Activated naive CD4-positive, alpha-beta T cell treated with anti-CD3 and anti-CD28 coated beads, Interleukin-2, amount 50 U/mL, for 24 hours (primary cell): ENCODE results near the gene SSBP3.

Experiments
- H3K27ac Mint-ChIP-seq: one replicate; pipeline ENCODE4 v1.8.0; 2021; ENCODE audit warnings: mild to moderate bottlenecking, mixed read lengths
- H3K27me3 Mint-ChIP-seq: one replicate; pipeline ENCODE4 v1.8.0; 2021; ENCODE audit warnings: mixed read lengths
- H3K36me3 Mint-ChIP-seq: one replicate; pipeline ENCODE4 v1.8.0; 2021; ENCODE audit warnings: mixed read lengths
- H3K4me1 Mint-ChIP-seq: one replicate; pipeline ENCODE4 v1.8.0; 2021; ENCODE audit warnings: mixed read lengths
- H3K4me3 Mint-ChIP-seq: one replicate; pipeline ENCODE4 v1.8.0; 2021; ENCODE audit warnings: mild to moderate bottlenecking, mixed read lengths
- H3K9me3 Mint-ChIP-seq: one replicate; pipeline ENCODE4 v1.8.0; 2021; ENCODE audit warnings: mixed read lengths

SSBP3 gene

DNA sequence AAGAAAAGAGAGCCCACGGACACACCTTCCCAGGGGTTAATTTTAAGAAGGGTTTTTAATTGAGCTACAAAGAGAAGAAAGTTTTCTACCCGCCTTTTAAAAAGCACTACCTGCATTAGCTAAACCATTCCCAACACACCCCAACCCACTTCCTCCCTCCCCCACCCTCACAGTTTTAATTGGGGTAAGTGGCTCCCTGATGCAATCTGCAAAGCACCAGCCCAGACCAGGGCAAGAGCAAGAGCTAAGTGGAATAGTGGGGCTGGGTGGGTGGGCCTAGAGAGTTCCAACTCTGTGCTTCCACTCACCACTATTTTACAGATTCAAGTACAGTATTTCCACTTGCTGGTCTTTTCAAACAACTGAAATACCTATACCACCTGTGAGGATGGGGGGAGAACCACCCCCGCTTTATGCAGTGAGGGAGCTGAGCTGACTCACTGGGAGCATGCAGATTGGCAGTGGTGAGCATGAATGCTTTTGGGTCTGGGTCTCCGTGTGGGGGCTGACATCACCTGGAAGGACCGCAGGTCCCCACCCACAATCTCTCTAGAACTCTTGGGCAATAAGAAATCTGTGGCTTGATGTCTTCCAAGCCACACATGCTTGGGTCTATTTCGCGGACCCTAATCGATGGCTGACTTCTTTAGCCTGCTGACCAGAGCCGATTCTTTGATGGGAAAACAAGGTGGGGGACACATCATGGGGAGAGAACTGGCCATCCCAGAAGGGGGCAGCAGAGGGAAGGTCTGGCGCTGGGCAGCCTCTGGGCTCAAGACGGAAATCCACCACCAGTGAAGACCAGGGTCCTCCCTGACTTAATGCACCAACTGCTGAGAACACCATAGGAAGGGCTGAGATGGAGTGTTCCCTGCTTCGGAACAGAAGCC, 95.5 kb downstream of the SSBP3 start:
- Mint-ChIP-seq H3K27me3 (no peaks in the 10 kb centered on the region), H3K9me3 (no peaks in the 10 kb centered on the region), H3K27ac (peak overlapping the region; percentile 85), H3K36me3 (peaks cover 2% of the 10 kb centered on the region), H3K4me3 (peak overlapping the region; percentile 52), H3K4me1 (peaks cover 82% of the 10 kb centered on the region)

- no peaks in the 10 kb centered on the region for H3K9me3 Mint-ChIP-seq
- peak overlapping the region; percentile 52 for H3K4me3 Mint-ChIP-seq
- H3K4me1 Mint-ChIP-seq = peaks cover 81% of the 10 kb centered on the region
- H3K27ac Mint-ChIP-seq = peak overlapping the region; percentile 68
- H3K27me3 Mint-ChIP-seq = no peaks in the 10 kb centered on the region
- peaks cover 2% of the 10 kb centered on the region for H3K36me3 Mint-ChIP-seq
Measured at GRCh38 chr1:54309631-54310366, 96.4 kb downstream of the SSBP3 start.

- H3K4me1 Mint-ChIP-seq = peaks cover 84% of the 10 kb centered on the region
- no peaks in the 10 kb centered on the region for H3K27me3 Mint-ChIP-seq
- H3K9me3 Mint-ChIP-seq = no peaks in the 10 kb centered on the region
- peaks cover 2% of the 10 kb centered on the region for H3K36me3 Mint-ChIP-seq
- H3K27ac Mint-ChIP-seq = no peak overlapping the region
- no peak overlapping the region for H3K4me3 Mint-ChIP-seq
Measured at GRCh38 chr1:54307305-54307704, 98.9 kb downstream of the SSBP3 start.

GRCh38 chr1:54305906-54306514, 100.2 kb downstream of the SSBP3 start:
- no peak overlapping the region for H3K4me3 Mint-ChIP-seq
- no peak overlapping the region for H3K27ac Mint-ChIP-seq

GRCh38 chr1:54304518-54304917, 101.7 kb downstream of the SSBP3 start:
- no peak overlapping the region for H3K27ac Mint-ChIP-seq
- no peaks in the 10 kb centered on the region for H3K9me3 Mint-ChIP-seq

More at GRCh38 chr1:54305906-54306514, 100.2 kb downstream of the SSBP3 start:
- Mint-ChIP-seq H3K27me3 (no peaks in the 10 kb centered on the region), H3K4me1 (peaks cover 83% of the 10 kb centered on the region), H3K36me3 (peaks cover 2% of the 10 kb centered on the region), H3K9me3 (no peaks in the 10 kb centered on the region)

DNA sequence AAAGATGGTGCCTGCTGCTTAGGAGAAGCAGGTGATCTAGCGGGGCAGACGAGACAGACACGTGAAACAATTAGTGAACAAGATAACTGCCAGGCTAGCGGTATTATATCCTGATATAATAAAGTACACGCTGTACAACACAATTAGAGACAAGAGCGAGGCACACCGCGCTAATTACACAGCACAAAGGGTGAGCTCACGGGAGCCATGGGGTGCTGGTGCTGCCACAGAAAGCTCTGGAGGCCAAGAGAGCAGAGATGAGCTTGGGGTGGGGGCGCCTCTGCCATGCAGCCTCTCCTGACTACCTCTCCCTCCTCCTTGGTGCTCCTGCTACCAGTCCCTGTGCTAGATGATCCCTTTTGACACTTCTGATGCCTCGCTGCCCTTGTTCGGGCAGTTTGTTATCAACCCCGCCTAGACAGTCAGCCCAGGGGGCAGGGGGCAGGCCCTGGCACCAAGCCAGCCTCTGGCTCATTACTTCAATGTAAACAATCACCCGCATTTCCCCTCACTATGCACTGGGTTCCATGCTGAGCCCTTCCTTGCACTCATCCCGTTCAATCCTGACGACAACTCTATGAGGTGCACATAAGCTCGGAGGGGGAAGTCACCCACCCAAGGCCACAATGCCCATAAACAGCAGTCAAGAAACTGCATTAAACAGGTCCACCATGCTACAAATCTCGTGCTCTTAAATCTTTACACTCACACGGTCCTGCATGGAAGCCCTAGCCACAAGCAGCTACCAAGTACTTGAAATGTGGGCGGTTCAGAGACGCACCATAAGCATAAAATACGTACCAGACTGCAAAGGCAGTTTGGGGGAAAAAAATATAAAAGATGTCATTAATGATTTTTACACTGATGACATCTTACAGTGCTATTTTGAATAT, 103.0 kb downstream of the SSBP3 start:
- peak overlapping the region; percentile 74 for H3K27ac Mint-ChIP-seq
- no peaks in the 10 kb centered on the region for H3K9me3 Mint-ChIP-seq
- no peaks in the 10 kb centered on the region for H3K27me3 Mint-ChIP-seq
- peaks cover 87% of the 10 kb centered on the region for H3K4me1 Mint-ChIP-seq
- H3K4me3 Mint-ChIP-seq = no peak overlapping the region
- H3K36me3 Mint-ChIP-seq = peaks cover 2% of the 10 kb centered on the region

More at GRCh38 chr1:54304518-54304917, 101.7 kb downstream of the SSBP3 start:
- H3K4me3 Mint-ChIP-seq = no peak overlapping the region
- peaks cover 83% of the 10 kb centered on the region for H3K4me1 Mint-ChIP-seq
- H3K36me3 Mint-ChIP-seq = peaks cover 2% of the 10 kb centered on the region
- no peaks in the 10 kb centered on the region for H3K27me3 Mint-ChIP-seq

DNA sequence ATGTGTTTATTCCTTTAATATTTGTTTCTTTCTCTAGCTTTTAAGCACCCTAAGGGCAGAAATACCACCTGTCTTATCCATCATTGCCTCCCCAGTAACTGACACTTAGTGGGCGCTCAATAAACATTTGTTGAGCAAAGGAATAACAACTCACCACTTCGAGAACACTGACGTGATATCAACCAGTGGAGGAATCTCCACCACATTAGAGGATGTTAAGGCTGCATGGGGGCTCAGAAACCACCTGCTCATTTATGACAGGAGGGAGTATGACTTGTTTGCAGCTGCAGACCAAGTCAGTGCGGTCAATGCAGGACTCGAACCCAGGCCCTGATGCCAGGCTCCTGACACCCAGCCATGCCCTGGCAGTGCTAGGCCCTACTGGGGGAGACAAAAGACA, 103.6 kb downstream of the SSBP3 start:
- peak overlapping the region; percentile 65 for H3K27ac Mint-ChIP-seq

GRCh38 chr1:54301497-54301896, 104.7 kb downstream of the SSBP3 start:
- Mint-ChIP-seq H3K4me3 (no peak overlapping the region), H3K9me3 (no peaks in the 10 kb centered on the region), H3K36me3 (no peaks in the 10 kb centered on the region), H3K27ac (no peak overlapping the region), H3K27me3 (no peaks in the 10 kb centered on the region), H3K4me1 (peaks cover 86% of the 10 kb centered on the region)

More for the DNA sequence above, 103.6 kb downstream of the SSBP3 start:
- Mint-ChIP-seq H3K4me3 (no peak overlapping the region), H3K36me3 (peaks cover 2% of the 10 kb centered on the region), H3K9me3 (no peaks in the 10 kb centered on the region), H3K4me1 (peaks cover 88% of the 10 kb centered on the region), H3K27me3 (no peaks in the 10 kb centered on the region)

DNA sequence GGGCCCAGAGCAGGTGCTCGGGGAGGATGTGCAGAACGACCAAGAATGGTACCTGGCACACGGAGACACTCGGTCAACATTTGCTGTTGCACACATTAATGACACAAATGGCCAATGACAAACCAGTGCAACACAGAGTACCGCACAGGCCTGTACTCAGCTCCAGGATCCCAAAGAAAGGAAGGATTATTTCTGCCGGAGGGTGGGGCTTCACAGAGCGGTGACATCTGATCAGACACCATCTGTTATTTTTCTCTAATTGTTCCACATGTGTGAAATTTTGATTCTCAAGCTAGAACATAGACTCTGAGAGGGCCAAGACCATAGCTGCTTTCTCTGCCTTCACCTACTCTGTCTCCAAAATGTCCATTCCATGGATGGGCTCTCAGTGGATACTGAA, 105.8 kb downstream of the SSBP3 start:
- Mint-ChIP-seq H3K4me3 (no peak overlapping the region), H3K27ac (no peak overlapping the region), H3K9me3 (no peaks in the 10 kb centered on the region), H3K4me1 (peaks cover 91% of the 10 kb centered on the region), H3K27me3 (no peaks in the 10 kb centered on the region), H3K36me3 (no peaks in the 10 kb centered on the region)

DNA sequence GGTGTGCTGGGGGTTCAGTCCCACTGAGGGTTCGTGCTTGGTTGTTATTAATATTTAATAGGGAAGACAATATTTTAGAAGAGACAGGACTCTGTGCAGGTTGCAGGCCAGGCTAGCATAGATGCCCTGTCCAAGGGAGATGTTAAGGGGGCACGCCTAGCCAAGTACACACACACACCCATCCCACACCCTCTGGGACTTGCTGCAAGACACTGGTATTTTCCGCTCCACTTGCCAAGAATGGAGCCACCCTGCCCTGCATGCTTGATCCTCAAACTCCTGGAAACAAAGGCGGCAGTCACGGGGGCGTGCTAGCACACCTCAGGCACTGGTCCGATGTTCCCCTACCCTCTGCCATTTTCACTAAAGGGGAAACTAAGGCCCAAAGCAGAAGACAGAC, 107.2 kb downstream of the SSBP3 start:
- Mint-ChIP-seq H3K4me1 (peaks cover 92% of the 10 kb centered on the region), H3K27ac (no peak overlapping the region), H3K4me3 (no peak overlapping the region), H3K9me3 (no peaks in the 10 kb centered on the region), H3K27me3 (no peaks in the 10 kb centered on the region), H3K36me3 (no peaks in the 10 kb centered on the region)

DNA sequence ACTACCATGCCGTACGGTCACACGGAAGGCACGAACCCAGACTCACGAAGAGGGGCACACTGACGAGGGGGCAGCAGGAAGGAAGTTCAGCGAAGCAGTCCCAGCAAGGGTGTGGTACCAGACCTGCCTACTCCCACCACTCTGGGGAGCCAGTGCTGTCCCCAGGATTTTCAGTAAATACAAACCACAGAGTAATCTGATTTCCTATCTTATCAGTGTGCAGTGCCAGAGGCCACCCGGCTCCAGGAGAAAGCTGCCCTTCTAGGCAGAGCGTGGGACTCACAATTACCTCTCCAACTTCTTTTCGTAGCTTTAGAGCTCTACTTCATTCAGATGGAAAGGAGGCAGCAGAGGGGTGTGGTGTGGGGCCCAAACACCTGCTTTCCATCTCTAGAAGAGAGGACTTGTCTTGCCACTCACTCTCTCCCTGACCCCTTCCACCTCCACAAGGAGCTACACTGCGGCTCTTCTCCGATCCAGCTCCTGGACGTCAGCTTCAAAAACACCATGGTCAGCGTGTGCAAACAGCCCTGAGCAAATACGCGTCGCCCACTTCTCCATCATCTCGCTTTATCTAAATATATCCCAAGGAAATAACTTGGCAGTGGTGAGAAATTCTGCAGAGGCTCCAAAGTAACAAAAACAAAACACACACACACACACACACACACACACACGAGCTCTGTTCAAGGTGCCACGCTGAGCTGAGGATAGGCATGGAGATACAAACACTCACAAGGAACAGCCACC, 107.7 kb downstream of the SSBP3 start:
- H3K9me3 Mint-ChIP-seq = no peaks in the 10 kb centered on the region
- no peak overlapping the region for H3K4me3 Mint-ChIP-seq

GRCh38 chr1:54297596-54298283, 108.5 kb downstream of the SSBP3 start:
- Mint-ChIP-seq H3K4me3 (no peak overlapping the region), H3K4me1 (peaks cover 90% of the 10 kb centered on the region), H3K27me3 (no peaks in the 10 kb centered on the region), H3K36me3 (no peaks in the 10 kb centered on the region), H3K27ac (peak overlapping the region; percentile 65), H3K9me3 (no peaks in the 10 kb centered on the region)

More for the DNA sequence above, 107.7 kb downstream of the SSBP3 start:
- peak overlapping the region; percentile 80 for H3K27ac Mint-ChIP-seq
- H3K4me1 Mint-ChIP-seq = peaks cover 90% of the 10 kb centered on the region
- no peaks in the 10 kb centered on the region for H3K36me3 Mint-ChIP-seq
- H3K27me3 Mint-ChIP-seq = no peaks in the 10 kb centered on the region

DNA sequence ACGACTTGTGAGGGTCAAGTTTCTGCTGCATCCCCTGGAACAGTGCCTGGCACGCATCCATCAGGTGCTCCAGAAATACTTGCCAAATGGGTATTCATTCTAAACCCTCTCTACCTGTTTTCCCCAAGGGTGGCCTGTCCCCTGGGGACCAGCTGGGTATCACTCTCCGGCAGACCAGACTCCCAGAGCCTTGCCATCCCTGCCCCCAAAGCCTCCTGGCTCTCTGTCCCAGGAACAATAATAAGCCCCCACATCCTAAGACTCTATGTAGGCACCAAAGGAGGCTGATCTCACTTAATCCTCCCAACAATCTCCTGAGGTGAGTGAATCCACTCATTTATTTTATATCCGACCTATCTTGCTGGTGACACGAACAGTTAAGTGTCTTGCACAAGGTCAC, 109.5 kb downstream of the SSBP3 start:
- H3K9me3 Mint-ChIP-seq = no peaks in the 10 kb centered on the region
- no peak overlapping the region for H3K27ac Mint-ChIP-seq
- no peak overlapping the region for H3K4me3 Mint-ChIP-seq
- H3K36me3 Mint-ChIP-seq = no peaks in the 10 kb centered on the region
- peaks cover 91% of the 10 kb centered on the region for H3K4me1 Mint-ChIP-seq
- H3K27me3 Mint-ChIP-seq = no peaks in the 10 kb centered on the region

DNA sequence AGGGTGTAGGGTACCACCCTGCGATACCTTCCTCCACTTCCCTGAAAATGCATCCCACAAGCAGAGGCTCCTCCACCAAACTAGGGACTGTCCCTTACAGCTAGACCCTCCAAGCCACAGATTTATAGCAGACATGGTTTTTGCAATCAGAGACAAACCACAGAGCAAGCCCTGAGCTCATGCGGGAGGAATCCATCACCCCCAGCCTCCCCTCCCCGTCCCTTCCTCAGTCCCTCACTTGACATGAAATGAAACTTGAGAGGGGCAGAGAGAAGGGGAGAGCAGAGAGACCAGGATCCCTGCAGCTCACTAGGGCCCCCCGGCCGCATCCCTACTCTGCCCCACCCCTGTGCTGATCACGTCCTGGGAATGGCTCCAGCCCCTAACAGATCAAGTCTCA, 111.3 kb downstream of the SSBP3 start:
- Mint-ChIP-seq H3K4me1 (peaks cover 92% of the 10 kb centered on the region), H3K4me3 (no peak overlapping the region), H3K27me3 (no peaks in the 10 kb centered on the region), H3K9me3 (no peaks in the 10 kb centered on the region), H3K27ac (peak overlapping the region; percentile 30), H3K36me3 (no peaks in the 10 kb centered on the region)
